Measurements from ENCODE around the gene ARSK.
A peak's percentile ranks its signal among the peaks of the same experiment; 100 is the strongest.

Gene ARSK

DNA sequence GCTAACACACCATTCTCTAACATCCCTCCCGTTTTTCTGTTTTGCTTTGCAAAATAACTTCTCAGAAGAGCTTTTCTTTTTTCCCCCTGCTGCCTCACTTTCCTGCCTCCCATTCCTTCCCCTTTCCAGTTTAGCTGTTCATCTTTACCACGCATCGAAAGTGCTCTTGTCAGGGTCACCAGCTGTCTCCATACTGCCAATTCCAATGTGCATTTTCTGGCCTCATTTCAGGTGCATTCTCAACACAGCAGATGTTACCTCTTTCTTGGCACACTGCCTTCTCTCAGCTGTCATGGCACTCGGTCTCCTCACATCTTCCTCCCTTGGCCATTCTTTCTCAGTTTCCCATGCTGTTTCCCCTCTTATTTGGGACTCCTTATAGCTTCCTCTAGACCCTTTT, 9.5 kb downstream of the ARSK start:
- DNase-seq (ENCODE audit: low read depth) = no peak

DNA sequence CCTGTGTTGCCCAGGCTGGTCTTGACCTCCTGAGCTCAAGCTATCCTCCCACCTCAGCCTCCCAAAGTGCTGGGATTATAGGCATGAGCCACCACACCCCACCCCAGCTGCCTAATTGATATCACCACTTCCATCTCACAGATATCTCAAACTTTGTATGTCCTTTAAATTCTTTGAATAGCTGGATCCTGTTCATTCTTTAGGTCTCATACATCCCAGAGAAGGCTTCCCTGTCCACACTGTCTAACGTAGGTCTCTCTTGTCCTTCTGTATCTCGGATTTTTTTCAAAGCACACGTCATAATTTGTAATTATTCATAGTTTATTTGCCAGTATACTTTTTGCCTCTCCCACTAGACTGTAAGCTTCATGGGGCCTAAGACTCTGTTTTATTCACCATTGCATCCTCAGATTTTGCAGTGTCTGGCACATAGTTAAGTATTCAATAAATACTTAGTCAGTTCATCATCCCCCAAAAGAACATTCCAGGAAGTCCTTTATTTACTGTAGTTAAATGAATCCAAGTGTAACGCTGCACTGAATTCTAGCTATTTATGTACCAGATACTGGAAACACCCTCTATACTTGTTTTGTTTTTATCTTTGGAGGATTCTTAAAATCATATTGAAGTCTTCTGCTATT, 10.5 kb downstream of the ARSK start:
- no peak for DNase-seq (ENCODE audit: low read depth)

DNA sequence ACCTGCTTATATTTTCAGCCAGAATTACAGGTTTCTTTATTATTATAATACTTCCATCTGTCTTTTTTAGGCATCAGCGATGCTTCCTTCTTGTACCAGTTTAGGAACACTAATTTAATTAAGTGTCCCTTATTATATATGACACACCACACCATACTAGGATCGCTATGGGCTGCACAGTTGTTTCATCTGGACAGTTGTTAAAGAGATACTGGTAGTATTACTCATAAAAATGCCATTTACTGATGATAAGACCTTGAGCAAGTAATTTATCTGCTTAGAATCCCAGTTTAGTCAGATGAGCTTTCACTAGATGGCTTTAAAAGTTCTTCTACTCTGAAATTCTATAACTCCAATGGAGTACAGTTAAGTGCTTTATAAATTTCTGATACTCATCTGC, 17.1 kb downstream of the ARSK start:
- DNase-seq (ENCODE audit: low read depth) = no peak

DNA sequence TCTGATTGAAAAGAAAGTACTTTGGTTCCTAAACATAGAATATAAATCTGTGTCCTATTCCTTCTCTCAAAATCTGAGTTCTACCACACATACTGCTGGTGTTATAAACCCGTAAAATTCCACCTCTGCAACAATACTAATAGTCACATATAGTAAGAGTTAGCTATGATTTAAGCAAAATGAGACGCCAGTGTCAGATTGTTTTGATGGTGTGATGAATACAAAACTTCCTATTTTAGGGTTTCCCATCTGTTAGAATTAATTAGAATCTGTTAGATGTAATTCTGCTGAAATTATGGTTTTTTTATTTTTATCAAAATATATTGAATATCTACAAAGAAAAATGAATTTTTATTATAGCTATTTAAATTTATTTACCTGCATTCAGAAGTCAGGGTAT, 26.7 kb downstream of the ARSK start:
- DNase-seq (ENCODE audit: low read depth) = no peak

- DNase-seq (ENCODE audit: low read depth) = no peak
These were observed 29.1 kb downstream of the ARSK start for GRCh38 chr5:95583992-95584391.

DNA sequence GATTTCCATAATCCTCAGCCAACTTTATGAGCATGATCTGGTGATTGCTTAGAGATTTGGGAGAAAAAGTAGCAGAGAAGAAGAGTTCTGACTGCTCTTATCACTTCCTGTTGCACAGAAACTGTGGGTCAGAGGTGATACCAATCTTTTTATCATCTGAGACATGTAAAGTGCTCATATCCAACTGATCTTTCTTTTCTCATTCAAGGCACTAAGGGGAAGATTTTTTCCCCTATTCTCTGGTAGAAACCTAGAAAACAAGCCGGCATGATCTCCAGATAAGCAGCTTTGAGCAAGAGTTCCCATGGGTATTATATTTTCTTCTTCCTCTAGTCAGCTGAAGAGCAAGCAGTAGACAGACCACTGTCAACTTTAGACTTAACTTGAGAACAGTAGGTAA, 36.0 kb downstream of the ARSK start:
- DNase-seq (ENCODE audit: low read depth) = no peak

DNA sequence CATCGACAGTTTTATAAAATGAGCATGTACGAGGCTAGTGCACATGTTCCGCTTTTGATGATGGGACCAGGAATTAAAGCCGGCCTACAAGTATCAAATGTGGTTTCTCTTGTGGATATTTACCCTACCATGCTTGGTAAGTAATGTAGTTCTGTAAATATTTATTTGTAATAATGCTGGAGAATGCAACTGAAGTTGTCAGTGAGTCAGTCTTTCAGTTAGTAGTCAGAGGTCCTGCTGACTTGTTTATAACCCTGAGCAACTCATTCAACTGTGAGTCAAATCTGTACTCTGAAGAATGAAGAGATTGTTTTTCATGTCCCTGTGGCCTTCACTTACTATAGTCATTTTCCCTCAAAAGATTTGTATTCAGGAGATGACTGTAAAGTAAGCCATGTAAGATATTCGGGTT, 36.6 kb downstream of the ARSK start:
- DNase-seq (ENCODE audit: low read depth) = no peak

- no peak for DNase-seq (ENCODE audit: low read depth)
These were observed 40.5 kb downstream of the ARSK start for GRCh38 chr5:95595289-95595931.

DNA sequence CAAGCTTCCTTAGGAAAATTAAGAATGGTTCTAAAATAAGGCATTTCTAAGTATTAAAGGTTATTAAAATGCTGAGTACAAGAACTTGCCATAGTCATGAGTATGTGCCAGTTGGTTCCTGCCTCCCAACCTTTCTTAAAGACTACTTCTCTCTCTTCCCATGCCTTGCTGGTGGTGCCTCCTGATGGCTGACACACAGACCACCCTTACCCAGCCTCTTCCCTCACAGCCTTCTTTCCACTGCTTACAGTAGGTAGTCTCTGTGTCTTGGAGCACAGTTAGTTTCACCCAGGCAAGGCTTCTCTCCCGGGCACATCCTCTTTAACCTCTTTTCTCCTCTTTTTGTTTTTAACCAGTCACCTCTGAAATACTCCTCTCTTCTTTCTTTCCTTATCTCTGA, 44.4 kb downstream of the ARSK start:
- DNase-seq (ENCODE audit: low read depth) = no peak

GRCh38 chr5:95600557-95600956, 45.7 kb downstream of the ARSK start:
- no peak for DNase-seq (ENCODE audit: low read depth)

GRCh38 chr5:95605786-95606185, 50.9 kb downstream of the ARSK start:
- no peak for DNase-seq (ENCODE audit: low read depth)

DNA sequence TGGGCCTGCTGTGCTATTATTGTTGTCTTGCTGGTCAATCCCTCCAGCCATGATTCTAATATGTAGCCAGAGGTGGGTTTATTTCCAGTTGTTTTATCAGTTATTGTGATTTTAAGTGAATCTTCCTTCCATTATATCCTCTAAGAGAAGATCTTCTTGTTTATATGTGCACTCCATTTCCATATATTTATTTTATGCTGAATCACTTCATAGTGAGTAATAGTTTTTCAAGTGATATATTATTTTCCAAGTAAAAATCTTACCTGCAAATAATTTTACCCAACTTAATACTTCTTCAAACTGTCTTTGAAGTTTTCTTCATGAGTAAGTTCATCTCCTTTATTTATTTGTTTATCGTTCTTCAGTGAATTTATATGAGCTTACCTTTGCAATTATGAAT, 51.5 kb downstream of the ARSK start:
- no peak for DNase-seq (ENCODE audit: low read depth)

GRCh38 chr5:95609711-95610110, 54.8 kb downstream of the ARSK start:
- DNase-seq (ENCODE audit: low read depth) = no peak

GRCh38 chr5:95610546-95610945, 55.6 kb downstream of the ARSK start:
- DNase-seq (ENCODE audit: low read depth) = no peak

DNA sequence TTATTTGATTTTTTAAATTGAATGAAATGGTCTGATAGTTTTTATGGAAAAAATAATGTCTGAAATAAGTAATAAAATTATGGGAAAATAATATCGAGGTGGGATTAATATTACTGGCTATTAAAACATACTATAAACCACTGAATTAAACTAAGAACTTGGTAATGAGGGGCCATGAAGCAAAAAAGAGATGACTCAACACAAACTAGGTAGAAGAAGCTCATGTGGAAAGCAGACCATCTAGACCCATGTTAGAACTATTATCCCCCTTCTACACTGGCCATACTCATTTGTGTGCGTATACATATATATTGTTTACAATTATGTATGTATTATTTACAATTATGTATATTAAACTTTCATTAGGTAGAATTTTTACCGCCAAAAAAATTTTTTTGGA, 56.5 kb downstream of the ARSK start:
- no peak for DNase-seq (ENCODE audit: low read depth)

DNA sequence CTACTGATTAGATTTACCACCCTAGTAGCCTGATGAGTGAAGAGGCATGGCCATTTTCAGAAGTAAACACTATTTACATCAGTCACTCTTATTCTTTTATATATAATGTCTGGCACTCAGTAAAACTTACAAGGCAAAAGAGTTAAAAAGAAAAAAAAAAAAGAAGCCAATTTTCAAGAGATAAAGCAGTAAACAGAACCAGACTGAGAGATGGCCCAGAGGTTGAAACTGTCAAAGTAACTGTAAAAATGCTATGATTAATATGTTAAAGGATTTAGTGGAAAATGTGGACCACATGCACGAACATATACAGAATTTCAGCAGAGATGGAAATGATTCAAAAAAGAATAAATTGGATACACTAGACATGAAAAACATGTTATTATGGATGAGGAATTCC, 58.6 kb downstream of the ARSK start:
- DNase-seq (ENCODE audit: low read depth) = no peak

DNA sequence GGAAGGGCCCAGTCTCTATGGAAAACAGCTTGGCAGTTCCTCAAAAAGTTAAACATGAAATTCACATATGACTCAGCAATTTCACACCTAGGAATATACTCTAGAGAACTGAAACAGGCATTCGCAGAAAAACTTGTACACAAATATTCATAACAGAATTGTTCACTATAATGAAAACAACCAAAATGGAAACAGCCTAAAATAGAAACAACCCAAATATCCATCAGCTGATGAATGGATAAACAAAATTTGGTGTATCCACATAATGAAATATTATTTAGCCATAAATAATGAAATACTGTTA, 60.2 kb downstream of the ARSK start:
- DNase-seq (ENCODE audit: low read depth) = no peak

GRCh38 chr5:95617057-95617456, 62.2 kb downstream of the ARSK start:
- DNase-seq (ENCODE audit: low read depth) = no peak

DNA sequence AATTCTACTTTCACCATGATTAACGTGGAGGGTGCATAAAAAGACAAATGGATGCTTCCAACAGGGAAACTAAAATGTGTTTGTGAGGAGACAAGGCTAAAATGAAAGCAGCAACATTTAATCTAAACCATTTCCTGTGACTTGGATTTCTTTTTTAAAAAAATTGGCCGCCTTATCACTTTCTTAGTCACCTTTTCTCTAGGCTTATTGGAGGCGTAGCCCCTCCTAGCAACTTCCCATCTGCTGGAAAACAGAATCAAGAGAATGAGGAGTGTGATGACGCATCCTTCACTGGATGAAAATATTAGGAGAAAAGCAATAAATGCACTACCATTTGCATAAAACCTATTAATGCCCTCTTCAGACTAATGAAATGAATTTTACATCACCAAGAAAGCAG, 64.2 kb downstream of the ARSK start:
- DNase-seq (ENCODE audit: low read depth) = no peak

DNA sequence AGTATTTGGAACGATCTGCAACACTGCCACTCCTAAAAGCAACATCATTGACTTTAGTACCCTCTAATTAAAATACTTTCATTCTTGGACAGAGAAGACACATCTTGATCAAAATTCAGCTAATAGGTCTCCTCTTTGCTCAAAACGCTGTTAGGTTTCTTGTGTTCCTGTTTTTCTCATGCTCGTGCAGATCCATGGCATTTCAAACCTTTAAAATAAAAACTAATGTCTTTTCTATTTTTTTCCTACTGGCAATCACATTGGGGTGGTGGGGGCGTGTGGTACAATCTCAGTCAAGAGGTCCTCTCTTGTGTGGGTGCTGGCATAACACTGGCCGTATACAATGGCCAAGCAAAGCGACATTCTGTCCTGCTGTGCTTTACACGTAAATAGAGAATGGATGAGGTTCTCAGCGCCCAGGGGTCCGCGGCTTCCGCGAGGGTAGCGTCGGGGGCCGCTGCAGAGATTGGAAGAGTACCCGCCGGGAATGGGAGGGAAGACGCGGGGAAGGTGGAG, 64.7 kb downstream of the ARSK start:
- DNase-seq (ENCODE audit: low read depth) = no peak

GRCh38 chr5:95620030-95620869, 65.3 kb downstream of the ARSK start, which contains the start of gene GPR150:
Gene GPR150 (plus strand): TSS chr5:95620087. CDS start chr5:95620276, 189 bp downstream.
- peak; percentile 37 for DNase-seq (ENCODE audit: low read depth)

DNA sequence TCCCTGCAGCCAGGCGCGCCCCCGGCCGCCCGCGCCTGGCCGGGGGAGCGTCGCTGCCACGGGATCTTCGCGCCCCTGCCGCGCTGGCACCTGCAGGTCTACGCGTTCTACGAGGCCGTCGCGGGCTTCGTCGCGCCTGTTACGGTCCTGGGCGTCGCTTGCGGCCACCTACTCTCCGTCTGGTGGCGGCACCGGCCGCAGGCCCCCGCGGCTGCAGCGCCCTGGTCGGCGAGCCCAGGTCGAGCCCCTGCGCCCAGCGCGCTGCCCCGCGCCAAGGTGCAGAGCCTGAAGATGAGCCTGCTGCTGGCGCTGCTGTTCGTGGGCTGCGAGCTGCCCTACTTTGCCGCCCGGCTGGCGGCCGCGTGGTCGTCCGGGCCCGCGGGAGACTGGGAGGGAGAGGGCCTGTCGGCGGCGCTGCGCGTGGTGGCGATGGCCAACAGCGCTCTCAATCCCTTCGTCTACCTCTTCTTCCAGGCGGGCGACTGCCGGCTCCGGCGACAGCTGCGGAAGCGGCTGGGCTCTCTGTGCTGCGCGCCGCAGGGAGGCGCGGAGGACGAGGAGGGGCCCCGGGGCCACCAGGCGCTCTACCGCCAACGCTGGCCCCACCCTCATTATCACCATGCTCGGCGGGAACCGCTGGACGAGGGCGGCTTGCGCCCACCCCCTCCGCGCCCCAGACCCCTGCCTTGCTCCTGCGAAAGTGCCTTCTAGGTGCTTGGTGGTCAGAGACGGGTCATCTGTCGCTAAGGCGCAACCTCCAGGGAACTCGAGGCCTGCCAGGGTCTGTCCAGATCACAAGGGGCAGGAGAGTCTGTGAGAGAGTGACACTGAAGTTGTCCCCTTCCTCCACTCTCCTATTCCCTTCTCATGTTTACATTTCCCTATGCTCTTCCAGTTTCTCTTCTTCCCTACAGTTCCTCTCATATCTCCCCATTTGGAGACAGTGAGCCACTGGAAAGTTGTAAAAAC, 66.3 kb downstream of the ARSK start:
- peak; percentile 20 for DNase-seq (ENCODE audit: low read depth)

All from T follicular helper cell (primary cell).